HG02623 (cell line): ENCODE measurements around the gene LOXL1.

Experiments
- ATAC-seq: cut with Tn5 transposase; IDR thresholded peaks from one replicate; pipeline ENCODE4 v1.9.1; 2021; ENCODE audit warnings: moderate library complexity; ENCODE audit not compliant: unreplicated experiment

Gene LOXL1, protein sequence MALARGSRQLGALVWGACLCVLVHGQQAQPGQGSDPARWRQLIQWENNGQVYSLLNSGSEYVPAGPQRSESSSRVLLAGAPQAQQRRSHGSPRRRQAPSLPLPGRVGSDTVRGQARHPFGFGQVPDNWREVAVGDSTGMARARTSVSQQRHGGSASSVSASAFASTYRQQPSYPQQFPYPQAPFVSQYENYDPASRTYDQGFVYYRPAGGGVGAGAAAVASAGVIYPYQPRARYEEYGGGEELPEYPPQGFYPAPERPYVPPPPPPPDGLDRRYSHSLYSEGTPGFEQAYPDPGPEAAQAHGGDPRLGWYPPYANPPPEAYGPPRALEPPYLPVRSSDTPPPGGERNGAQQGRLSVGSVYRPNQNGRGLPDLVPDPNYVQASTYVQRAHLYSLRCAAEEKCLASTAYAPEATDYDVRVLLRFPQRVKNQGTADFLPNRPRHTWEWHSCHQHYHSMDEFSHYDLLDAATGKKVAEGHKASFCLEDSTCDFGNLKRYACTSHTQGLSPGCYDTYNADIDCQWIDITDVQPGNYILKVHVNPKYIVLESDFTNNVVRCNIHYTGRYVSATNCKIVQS

GRCh38 chr15:73926219-73927002, at the start of gene LOXL1:
TSS of gene LOXL1 (plus strand) at chr15:73926462. CDS start at chr15:73926784, 322 bp downstream.
- no peak for ATAC-seq

- no peak for ATAC-seq
Observed at GRCh38 chr15:73879426-73879825, 46.8 kb upstream of the LOXL1 start.

- no peak for ATAC-seq
Observed at GRCh38 chr15:73881579-73882320, 44.5 kb upstream of the LOXL1 start.

GRCh38 chr15:73882761-73883419, 43.4 kb upstream of the LOXL1 start:
- no peak for ATAC-seq

GRCh38 chr15:73884159-73884558, 42.1 kb upstream of the LOXL1 start:
- no peak for ATAC-seq

GRCh38 chr15:73885954-73886700, 40.1 kb upstream of the LOXL1 start:
- ATAC-seq: no peak

DNA sequence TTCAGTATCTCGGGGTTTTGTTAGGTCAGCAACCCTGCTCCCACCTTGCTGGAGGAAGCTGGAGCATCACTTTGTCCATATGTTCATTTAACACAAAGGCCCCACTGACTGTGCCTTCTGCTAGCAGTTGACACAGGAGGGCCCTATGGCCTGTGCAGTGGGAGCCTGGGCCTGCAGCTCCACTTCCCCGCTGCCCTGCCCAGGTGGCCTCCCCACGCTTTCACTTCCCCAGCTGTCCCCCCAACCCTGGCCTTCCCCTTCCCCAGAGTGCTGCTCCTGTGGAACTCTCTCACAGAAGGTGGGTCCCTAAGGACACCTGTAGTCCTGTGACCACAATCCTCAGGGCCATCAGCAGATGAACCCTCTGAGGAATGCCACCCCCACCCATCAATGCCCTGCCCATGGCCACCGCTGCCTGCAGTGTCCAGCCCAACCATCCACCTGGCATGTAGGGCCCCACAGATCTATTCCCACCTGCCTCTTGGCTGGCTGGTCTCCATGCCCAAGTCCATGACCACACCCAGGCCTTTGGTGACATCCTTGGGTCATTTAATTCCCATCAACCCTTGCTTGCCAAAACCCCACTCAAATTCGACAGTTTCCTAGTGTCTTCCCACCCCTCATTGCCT, 39.4 kb upstream of the LOXL1 start:
- no peak for ATAC-seq

DNA sequence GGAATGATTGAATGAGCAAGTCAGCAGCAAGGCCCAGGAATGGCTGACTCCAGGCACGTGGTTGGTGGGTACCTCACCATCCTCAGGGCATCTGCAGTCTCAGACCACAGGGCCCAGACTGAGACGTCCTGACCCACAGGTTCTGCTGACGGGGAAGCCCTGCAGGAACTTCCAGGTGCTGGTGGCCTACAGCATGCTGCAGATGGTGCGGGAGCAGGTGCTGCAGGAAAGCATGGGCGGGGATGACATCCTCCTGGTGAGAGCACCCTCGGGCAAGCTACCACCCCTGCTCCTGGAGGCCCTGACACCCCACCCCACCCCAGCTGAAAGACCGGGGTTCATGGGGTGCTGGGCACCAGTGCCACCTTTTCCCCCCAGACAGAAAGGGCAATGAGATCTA, 38.8 kb upstream of the LOXL1 start:
- no peak for ATAC-seq

GRCh38 chr15:73888224-73889041, 37.8 kb upstream of the LOXL1 start:
- ATAC-seq: no peak

DNA sequence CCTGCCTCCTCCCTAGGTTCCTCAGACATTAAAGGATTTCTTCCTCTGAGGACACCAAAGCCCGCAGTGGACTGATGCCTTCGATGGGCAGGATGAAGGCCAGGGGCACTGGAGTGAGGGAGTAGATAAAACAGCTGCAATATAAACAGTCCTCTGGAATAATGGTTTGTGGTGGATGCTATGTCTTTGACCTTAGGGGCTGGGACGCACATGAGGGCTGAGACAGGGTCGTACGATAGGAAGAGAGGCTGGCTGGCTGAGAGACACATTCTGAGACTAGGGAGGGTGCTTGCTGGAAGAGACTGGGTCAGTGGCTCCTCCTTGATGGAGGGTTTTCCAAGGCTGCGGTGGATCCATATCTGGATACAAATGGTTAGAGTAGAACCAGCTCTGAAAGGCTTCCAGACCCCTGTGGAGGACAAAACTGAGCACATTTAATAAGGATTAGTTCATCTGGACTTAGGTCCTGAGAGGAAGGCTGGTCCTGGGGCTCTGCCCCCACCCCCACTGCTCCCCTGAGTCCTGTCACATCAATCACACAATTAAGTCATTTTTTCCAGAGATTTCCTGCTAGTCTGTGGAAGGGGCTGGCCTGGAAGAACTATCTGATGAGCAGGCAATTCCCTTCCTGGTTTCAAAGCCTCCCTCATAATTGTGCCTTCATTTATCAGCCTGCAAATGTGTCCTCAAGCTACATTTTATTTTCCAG, 37.1 kb upstream of the LOXL1 start:
- no peak for ATAC-seq

DNA sequence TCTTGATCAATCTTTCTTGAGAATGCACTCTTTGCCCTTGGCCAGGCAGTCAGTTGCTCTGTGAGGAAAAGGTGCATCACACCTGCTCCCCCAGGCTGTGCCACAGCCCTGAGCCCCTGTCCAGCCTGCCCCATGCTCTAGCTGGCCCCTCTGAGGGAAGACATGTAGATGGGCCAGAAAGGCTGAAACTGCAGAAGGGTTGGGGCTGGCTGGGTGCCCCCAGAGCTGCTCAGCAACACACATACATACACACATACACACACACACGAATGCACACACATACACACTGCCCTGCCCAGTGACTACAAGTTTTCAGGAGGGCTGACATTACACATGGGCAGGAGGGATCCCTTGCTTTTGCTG, 36.5 kb upstream of the LOXL1 start:
- ATAC-seq: no peak

DNA sequence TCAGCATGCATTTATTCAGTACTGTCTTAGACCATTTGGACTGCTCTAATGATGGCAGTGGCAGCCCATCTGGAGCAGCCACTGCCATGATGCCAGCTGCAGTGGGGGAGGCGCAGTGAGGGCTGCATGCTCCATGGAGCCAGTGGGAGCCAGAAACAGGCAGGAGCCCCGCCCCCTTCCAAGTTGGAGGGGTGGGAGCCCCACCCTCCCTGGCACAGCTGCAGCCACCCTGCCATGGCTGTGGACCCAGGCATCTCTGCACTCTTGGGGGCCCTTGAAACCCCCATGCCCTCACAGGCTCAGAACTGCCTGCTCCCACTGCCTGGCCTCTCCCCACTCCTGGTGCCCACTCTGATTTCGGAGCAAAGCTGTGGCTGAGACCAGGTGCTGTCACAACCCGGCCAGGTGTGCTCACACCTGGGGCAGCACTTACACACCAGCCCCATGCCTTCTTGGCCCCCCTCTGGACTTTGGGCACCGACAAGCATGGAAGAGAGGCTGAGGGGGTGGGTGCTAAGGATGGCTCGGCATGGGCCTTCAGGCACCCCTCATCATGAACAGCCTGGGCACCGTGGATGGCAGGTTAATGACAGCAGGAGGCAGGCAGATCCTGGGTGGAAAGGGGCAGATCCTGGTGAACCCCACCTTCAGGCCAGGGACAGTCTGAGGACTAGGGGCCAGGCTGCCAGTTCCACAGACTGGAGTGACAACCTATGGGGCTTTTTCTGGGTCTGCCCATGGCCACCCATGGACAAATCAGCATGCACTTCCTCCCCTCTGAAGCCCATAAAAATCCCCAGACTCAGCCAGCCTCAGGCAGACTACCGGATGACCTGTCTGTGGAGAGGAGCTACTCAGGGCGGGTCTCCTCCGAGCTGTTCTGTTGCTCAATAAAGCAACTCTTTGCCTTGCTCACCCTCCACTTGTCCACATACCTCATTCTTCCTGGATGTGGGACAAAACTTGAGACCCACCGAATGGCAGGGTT, 34.6 kb upstream of the LOXL1 start:
- ATAC-seq: no peak

DNA sequence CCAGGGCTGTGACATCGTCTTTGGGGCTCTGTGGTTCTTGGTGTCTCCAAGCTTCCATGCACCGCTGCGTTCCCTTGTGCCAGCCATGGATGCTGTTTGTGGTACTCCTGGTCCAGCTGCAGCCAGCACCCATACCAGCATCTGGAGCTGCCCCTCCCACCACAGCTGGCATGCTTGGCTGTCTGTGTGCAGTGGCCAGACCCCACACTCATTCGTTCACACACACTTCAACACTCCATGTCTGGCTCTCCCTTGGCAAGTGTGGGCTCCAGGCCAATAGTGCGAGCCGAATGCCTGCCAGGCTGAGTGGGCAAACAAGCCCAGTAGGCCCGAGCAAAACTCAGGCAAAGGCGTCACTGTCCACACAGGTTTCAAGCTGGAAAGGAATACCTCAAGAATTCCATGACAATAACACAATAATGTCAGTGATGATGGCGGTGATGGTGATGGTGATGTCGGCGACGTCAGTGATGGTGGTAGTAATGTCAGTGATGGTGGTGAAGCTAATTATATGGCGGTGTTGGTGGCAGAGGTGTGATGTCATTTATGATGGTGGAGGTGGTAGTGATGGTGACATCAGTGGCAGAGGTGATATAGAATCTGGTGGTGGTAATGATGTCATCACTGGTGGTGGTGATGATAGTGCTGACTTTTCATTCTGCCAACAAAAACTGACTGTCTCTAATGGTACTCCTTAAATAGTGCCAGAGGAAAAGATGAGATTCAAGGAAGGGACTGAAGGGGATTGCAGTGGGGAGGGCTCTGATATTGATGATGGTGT, 33.6 kb upstream of the LOXL1 start:
- no peak for ATAC-seq

DNA sequence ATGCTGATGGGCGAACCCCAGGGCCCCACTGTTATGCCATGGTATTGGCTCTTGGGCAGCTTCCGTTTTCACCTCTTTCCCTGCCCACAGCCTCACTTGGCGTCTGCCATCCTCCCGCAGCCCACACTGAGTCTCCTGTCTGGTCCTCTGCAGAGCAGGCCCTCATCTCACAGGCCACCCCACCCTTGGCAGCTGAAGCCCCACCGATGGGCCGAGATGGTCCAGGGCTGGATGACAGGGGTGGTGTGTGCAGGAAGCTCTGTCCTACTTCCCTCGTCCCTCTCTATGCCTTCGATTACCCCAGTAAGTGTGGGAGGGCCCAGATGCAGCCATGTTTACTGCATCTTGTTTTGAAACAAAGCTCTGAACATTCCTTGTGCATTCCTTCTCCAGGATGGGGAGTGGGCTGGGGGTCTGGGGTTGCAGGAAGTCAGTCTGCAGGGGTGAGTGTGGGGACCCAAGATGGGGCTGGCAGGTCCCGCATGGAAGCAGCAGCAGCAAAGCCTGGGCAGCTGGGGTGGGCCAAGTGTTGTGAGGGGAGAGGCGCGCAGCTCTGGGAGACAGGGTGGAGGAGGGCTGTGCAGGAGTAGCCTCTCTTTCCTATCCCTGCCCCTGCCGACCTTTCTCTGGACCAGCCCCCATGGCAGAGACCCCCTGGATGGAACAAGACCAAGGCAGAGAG, 32.0 kb upstream of the LOXL1 start:
- ATAC-seq: no peak

DNA sequence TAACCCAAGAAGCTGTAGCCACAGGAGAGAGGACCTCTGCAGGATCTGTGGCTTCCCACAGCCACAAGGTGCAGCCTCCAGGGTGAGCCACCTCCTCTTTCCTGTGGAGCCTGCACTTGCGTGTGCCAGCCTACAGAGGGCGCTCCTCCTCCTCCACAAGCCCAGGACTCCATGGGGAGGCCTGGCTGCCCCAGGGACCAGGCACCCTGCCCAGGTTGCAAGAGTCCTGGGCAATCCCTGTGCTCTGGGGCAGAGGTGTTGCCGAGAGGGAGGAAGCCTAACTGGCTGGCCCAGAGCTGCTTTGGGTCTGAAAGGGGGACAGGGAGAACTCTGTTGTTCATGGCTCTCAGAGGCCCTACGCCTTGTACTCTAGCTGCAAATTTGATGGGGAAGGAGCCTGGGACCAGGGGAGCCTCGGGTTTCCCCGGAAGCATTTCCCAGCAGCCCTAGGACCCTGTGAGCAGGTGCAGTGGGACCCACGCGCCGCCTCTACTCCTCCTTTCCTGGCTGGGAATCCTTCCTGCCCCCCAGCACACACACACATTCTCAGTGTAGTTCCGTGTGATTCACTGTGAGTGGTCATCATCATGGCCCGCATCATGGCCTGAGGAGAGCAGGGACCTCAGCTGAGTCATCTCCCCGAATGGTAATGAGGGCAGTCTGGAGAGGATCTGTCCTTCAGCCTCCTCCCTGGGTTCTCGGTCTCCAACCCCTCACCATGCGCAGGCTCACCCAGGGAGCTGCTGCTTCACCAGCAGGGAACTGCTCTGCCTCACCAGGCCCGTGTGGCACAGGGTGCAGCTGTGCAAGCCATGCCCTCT, 28.6 kb upstream of the LOXL1 start:
- ATAC-seq: no peak
